ENCODE results near the gene TSC22D3.

GRCh38 chrX:107766470-107767150 is 9.0 kb downstream of the TSC22D3 start:
- TF ChIP-seq CTCF (conservative IDR thresholded peaks at IDR 0.05) (no peak), ZFX (IDR thresholded peaks at IDR 0.05) (no peak)
